Smooth muscle cell (in vitro differentiated cells): ENCODE data around the gene GGCT. TPM values are rescaled to one million over a fixed set of nuclear protein-coding genes. Genes with fewer than 3 reads are reported as not detected.

Source experiments
- DNase-seq: peaks from one replicate; lab custom pipeline; 2025; ENCODE audit not compliant: unreplicated experiment; lab: John Stamatoyannopoulos, UW
- H2AFZ ChIP-seq: fragments of 200-600 bp; sonication (generic); 2 replicates; pipeline ENCODE4 v1.6.0; 2016; ENCODE audit warnings: antibody characterized with exemption, low read depth, mild to moderate bottlenecking
- H3F3A ChIP-seq: fragments of 200-600 bp; sonication (generic); 2 replicates; pipeline ENCODE4 v1.6.0; 2017; ENCODE audit warnings: antibody characterized with exemption, low read depth
- H3K27ac ChIP-seq: fragments of 200-600 bp; sonication (generic); 2 replicates; pipeline ENCODE4 v1.5.1; 2016; ENCODE audit warnings: low read depth, mild to moderate bottlenecking
- H3K27me3 ChIP-seq: fragments of 200-600 bp; sonication (generic); 2 replicates; pipeline ENCODE4 v1.6.1; 2016; ENCODE audit warnings: low read depth, mild to moderate bottlenecking
- H3K36me3 ChIP-seq: fragments of 200-600 bp; sonication (generic); 2 replicates; pipeline ENCODE4 v1.5.1; 2016; ENCODE audit warnings: low read depth
- H3K4me1 ChIP-seq: fragments of 200-600 bp; sonication (generic); 2 replicates; pipeline ENCODE4 v1.5.1; 2016; ENCODE audit warnings: low read depth
- H3K4me2 ChIP-seq: fragments of 200-600 bp; sonication (generic); 2 replicates; pipeline ENCODE4 v1.6.0; 2016; ENCODE audit warnings: mild to moderate bottlenecking
- H3K4me3 ChIP-seq: fragments of 200-600 bp; sonication (generic); 2 replicates; pipeline ENCODE4 v1.5.1; 2016; ENCODE audit warnings: mild to moderate bottlenecking
- H3K79me2 ChIP-seq: fragments of 200-600 bp; sonication (generic); 2 replicates; pipeline ENCODE4 v1.6.0; 2016; ENCODE audit warnings: low read depth, mild to moderate bottlenecking
- H3K9ac ChIP-seq: fragments of 200-600 bp; sonication (generic); 2 replicates; pipeline ENCODE4 v1.6.0; 2016; ENCODE audit warnings: low read depth
- H3K9me3 ChIP-seq: fragments of 200-600 bp; sonication (generic); replicated peaks from 2 replicates; pipeline ENCODE4 v1.5.1; 2016; ENCODE audit warnings: low read depth
- H4K20me1 ChIP-seq: fragments of 200-600 bp; sonication (generic); 2 replicates; pipeline ENCODE4 v1.6.0; 2016; ENCODE audit warnings: low read depth
- CTCF ChIP-seq: fragments of 200-600 bp; sonication (generic); IDR thresholded peaks from 2 replicates; pipeline ENCODE4 v1.5.1; 2017; ENCODE audit warnings: borderline replicate concordance, mild to moderate bottlenecking, antibody characterized with exemption; ENCODE audit not compliant: insufficient read depth, poor library complexity, severe bottlenecking
- WGBS: methylation state at CpG from one replicate; pipeline ENCODE4 v1.1.7; 2016; ENCODE audit warnings: low lambda C conversion rate; 5-methylcytosine and 5-hydroxymethylcytosine counted together
- polyA plus RNA-seq: library from polyadenylated mRNA; unstranded; fragments of >200 nt; fragmentation: Nextera tagmentation; extraction: Ambion mirVana; gene quantifications from 2 replicates; pipeline ENCODE4 v1.2.1, GENCODE V29; 2016
- total RNA-seq: library from RNA; depleted of rRNA; stranded (reverse); fragments of >200 nt; gene quantifications from 2 replicates; pipeline ENCODE4 v1.2.3, GENCODE V29; 2014

Gene GGCT
- total and polyA plus RNA-seq, 2 experiments from 2014 or later: 36.9 to 53.1 TPM

- 48% methylated on average over 6 of the region's 6 CpGs for WGBS
- Histone ChIP-seq H2AFZ (no peak overlapping the region), H4K20me1 (no peaks in the 10 kb centered on the region), H3K27me3 (no peaks in the 10 kb centered on the region), H3K27ac (no peak overlapping the region), H3K36me3 (peaks cover 5% of the 10 kb centered on the region), H3K9ac (no peak overlapping the region), H3K4me2 (no peak overlapping the region), H3K4me1 (no peaks in the 10 kb centered on the region), H3K4me3 (no peak overlapping the region), H3K79me2 (no peaks in the 10 kb centered on the region), H3F3A (no peaks in the 10 kb centered on the region), H3K9me3 (no peaks in the 10 kb centered on the region)
- no peak for DNase-seq
- TF ChIP-seq CTCF: no peak
Measured at GRCh38 chr7:30450240-30450982, 54.2 kb downstream of the GGCT start.

GRCh38 chr7:30448461-30449189 is 56.0 kb downstream of the GGCT start:
- H3K9me3 ChIP-seq: no peaks in the 10 kb centered on the region
- H3K27me3 ChIP-seq: no peaks in the 10 kb centered on the region
- no peak overlapping the region for H3K4me2 ChIP-seq
- peaks cover 5% of the 10 kb centered on the region for H3K36me3 ChIP-seq
- no peak overlapping the region for H2AFZ ChIP-seq
- no peak overlapping the region for H3K27ac ChIP-seq
- no peaks in the 10 kb centered on the region for H3K4me1 ChIP-seq
- no peaks in the 10 kb centered on the region for H3F3A ChIP-seq
- DNase-seq: no peak
- H3K79me2 ChIP-seq: no peaks in the 10 kb centered on the region
- no peak for TF ChIP-seq CTCF
- no peak overlapping the region for H3K4me3 ChIP-seq
- no peaks in the 10 kb centered on the region for H4K20me1 ChIP-seq
- WGBS: 67% methylated on average over 10 of the region's 10 CpGs
- no peak overlapping the region for H3K9ac ChIP-seq

DNA sequence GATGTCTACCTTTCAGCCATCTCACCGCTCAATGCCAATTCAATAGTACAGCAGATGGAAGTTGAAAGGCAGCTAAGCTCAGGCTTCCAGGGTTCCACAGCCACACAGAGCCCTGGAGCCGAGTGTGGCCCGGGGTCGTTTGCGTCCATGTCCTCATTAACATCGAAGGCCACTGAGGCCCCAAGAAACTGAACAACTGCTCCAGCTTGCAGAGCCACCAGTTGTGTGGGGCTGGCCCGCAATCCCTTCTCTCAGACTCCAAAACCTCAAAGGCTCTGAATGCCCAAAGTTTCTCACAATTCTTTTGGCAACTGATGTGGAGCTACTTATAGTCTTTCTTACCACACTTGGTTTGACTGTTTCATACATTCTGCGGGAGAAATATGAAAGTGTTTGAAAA is 57.2 kb downstream of the GGCT start:
- Histone ChIP-seq H2AFZ (no peak overlapping the region), H3K36me3 (peaks cover 5% of the 10 kb centered on the region), H3K79me2 (no peaks in the 10 kb centered on the region), H3K9ac (no peak overlapping the region), H3K9me3 (no peaks in the 10 kb centered on the region), H3K4me3 (no peak overlapping the region), H3K4me2 (no peak overlapping the region), H3K27ac (no peak overlapping the region), H3K27me3 (no peaks in the 10 kb centered on the region), H3K4me1 (no peaks in the 10 kb centered on the region), H3F3A (no peaks in the 10 kb centered on the region), H4K20me1 (no peaks in the 10 kb centered on the region)
- no peak for DNase-seq
- no peak for TF ChIP-seq CTCF
- WGBS: 93% methylated on average over 8 of the region's 8 CpGs

Other genes with a start within 250 kb of the GGCT start
- 12.7 and 13.5 TPM in 2 replicates for gene ZNRF2, start 220.2 kb downstream of the GGCT start, total RNA-seq
- gene ZNRF2, start 220.2 kb downstream of the GGCT start, polyA plus RNA-seq: 2.1 and 7.4 TPM in 2 replicates
- gene NOD1, start 26.0 kb downstream of the GGCT start, total RNA-seq: 10.5 and 13.4 TPM in 2 replicates
- 8.6 and 9.7 TPM in 2 replicates for gene NOD1, start 26.0 kb downstream of the GGCT start, polyA plus RNA-seq
- 240 and 299 TPM in 2 replicates for gene GARS1, start 90.0 kb upstream of the GGCT start, total RNA-seq
- gene GARS1, start 90.0 kb upstream of the GGCT start, polyA plus RNA-seq: 222 and 233 TPM in 2 replicates
- not detected in 2 replicates for gene CRHR2, start 177.6 kb upstream of the GGCT start, total RNA-seq
- 0.16 and 0.74 TPM in 2 replicates for gene CRHR2, start 177.6 kb upstream of the GGCT start, polyA plus RNA-seq
- gene INMT, start 247.3 kb upstream of the GGCT start, total RNA-seq: 1.2 and 4.0 TPM in 2 replicates
- gene INMT, start 247.3 kb upstream of the GGCT start, polyA plus RNA-seq: 2.3 and 2.4 TPM in 2 replicates